Stomach (tissue), 9 donors: ENCODE results near the gene INSL3. TPM values are rescaled to one million over a fixed set of nuclear protein-coding genes. Genes with fewer than 3 reads are reported as not detected.
"Not testable (repeated sequence)": the region's sequence is repeated elsewhere in the genome, so short reads cannot be mapped to it uniquely, and the experiment has no call there.

ENCODE experiments used
- DNase-seq, 2 donors: peaks; one replicate each; pipeline versions ENCODE4 v3.0.0 to v3.0.0-alpha.2; 2013 to 2019
- H3K27ac ChIP-seq, 5 donors: fragments of 200-600 bp in 4 of 5; sonication (generic) in 4 of 5; one replicate each; pipeline ENCODE4 v1.5.1; 2013 to 2019; ENCODE audit warnings: mild to moderate bottlenecking in 1 of 5, moderate library complexity in 1 of 5
- H3K27me3 ChIP-seq, 3 donors: fragments of 200-600 bp; sonication (generic); one replicate each; pipeline ENCODE4 v1.5.1; 2017 to 2019; ENCODE audit warnings: mixed run types in 1 of 3
- H3K36me3 ChIP-seq, 4 donors: fragments of 200-600 bp; sonication (generic); 1 replicate in 3 of 4; 2 replicates in 1 of 4; pipeline ENCODE4 v1.5.1; 2016 to 2019
- H3K4me1 ChIP-seq, 4 donors: fragments of 200-600 bp; sonication (generic); one replicate each; pipeline ENCODE4 v1.5.1; 2016 to 2019
- H3K4me3 ChIP-seq, 4 donors: fragments of 200-600 bp; sonication (generic) in 3 of 4; one replicate each; pipeline ENCODE4 v1.5.1; 2016 to 2019; ENCODE audit warnings: mild to moderate bottlenecking in 1 of 4
- H3K9me3 ChIP-seq, 4 donors: fragments of 200-600 bp; sonication (generic); one replicate each; pipeline ENCODE4 v1.5.1; 2016 to 2019
- CTCF ChIP-seq, 7 experiments: fragments of 450-650 bp in 4 of 7; fragments of 200-600 bp in 3 of 7; sonication (generic) in 3 of 7; IDR thresholded peaks; one replicate each; pipeline ENCODE4 v1.5.1; 2016 to 2019; ENCODE audit warnings: antibody characterized with exemption in 7 of 7, control low read depth in 2 of 7, mild to moderate bottlenecking in 1 of 7
- EP300 ChIP-seq: sonication (generic); formaldehyde crosslinking; IDR thresholded peaks from one replicate; pipeline ENCODE4 v1.6.1; 2017; ENCODE audit warnings: antibody characterized with exemption
- POLR2A ChIP-seq, 4 donors: fragments of 450-650 bp; IDR thresholded peaks; one replicate each; pipeline ENCODE4 v1.6.1; 2016; ENCODE audit warnings: antibody characterized with exemption in 4 of 4, control low read depth in 2 of 4, mild to moderate bottlenecking in 1 of 4, moderate library complexity in 1 of 4
- POLR2AphosphoS5 ChIP-seq, 3 donors: sonication (generic); formaldehyde crosslinking; IDR thresholded peaks; one replicate each; pipeline ENCODE4 v1.6.1; 2016; ENCODE audit warnings: antibody characterized with exemption in 3 of 3
- WGBS, 5 donors: extraction: QIAGEN DNeasy Blood & Tissue Kit in 3 of 5; methylation state at CpG; one replicate each; pipeline versions ENCODE4 v1.1.5 to v1.1.7; 2013 to 2018; 5-methylcytosine and 5-hydroxymethylcytosine counted together
- intact Hi-C: fragments of 100-400 bp; cut with DNase I; formaldehyde crosslinking; loops from one replicate; pipeline ENCODE4 v1.15.1; 2023; ENCODE audit warnings: low total_unique reads
- polyA plus RNA-seq, 3 donors: library from polyadenylated mRNA; stranded (reverse); fragments of 200-250 nt; gene quantifications; one replicate each; pipeline ENCODE4 v1.2.3, GENCODE V29; 2013
- total RNA-seq, 5 donors: library from RNA; depleted of rRNA; stranded (reverse); fragments of >200 nt; gene quantifications; one replicate each; pipeline versions ENCODE4 v1.1.0 to v1.2.3, GENCODE V29; 2014 to 2016
- donor health status: healthy with polysubstance abuse.
- donor health status: Bipolar disorder and iron deficiency.
- donor health status: healthy.

INSL3 gene
- total and polyA plus RNA-seq, 8 donors, result 0.23 TPM; not detected in 7

GRCh38 chr19:17802137-17802858 lies 19.0 kb downstream of the INSL3 start:
- DNase-seq, result no peak
- peaks cover 0 to 5% (median 0%) of the 10 kb centered on the region in 4 donors for H3K36me3 ChIP-seq
- no peaks in the 10 kb centered on the region for H3K9me3 ChIP-seq
- no peak for TF ChIP-seq POLR2AphosphoS5 (IDR thresholded peaks at IDR 0.05)
- TF ChIP-seq POLR2A (IDR thresholded peaks at IDR 0.05), result no peak
- no peak for TF ChIP-seq CTCF (IDR thresholded peaks at IDR 0.05)
- no peak for TF ChIP-seq EP300
- peaks cover 5 to 37% (median 7%) of the 10 kb centered on the region in 4 donors for H3K4me1 ChIP-seq
- H3K27ac ChIP-seq, result no peak overlapping the region
- no peak overlapping the region for H3K4me3 ChIP-seq
- H3K27me3 ChIP-seq, result peaks cover 0 to 47% (median 0%) of the 10 kb centered on the region in 3 donors
- WGBS, 5 donors, result 72 to 80% (median 78%) methylated on average over 12 of the region's 12 CpGs
- intact Hi-C loops, result no loop called here

- H3K36me3 ChIP-seq, intact Hi-C loops: not testable (repeated sequence)
- peak overlapping the region in 1 of 4 donors; percentile 35 for H3K4me3 ChIP-seq
These were observed 22.7 kb downstream of the INSL3 start for GRCh38 chr19:17798599-17798998.

GRCh38 chr19:17797424-17798201 lies 23.7 kb downstream of the INSL3 start:
- peaks cover 11 to 48% (median 22%) of the 10 kb centered on the region in 4 donors for H3K4me1 ChIP-seq
- peak; percentile 90 to 91 for DNase-seq
- peaks cover 0 to 5% (median 0%) of the 10 kb centered on the region in 4 donors for H3K36me3 ChIP-seq
- WGBS, 5 donors, result 27 to 42% (median 31%) methylated on average over 8 to 11 of the region's 11 CpGs
- peaks cover 8 to 87% (median 13%) of the 10 kb centered on the region in 3 donors for H3K27me3 ChIP-seq
- H3K27ac ChIP-seq, result peak overlapping the region; percentile 87 to 95 (median 89)
- TF ChIP-seq EP300 (no peak), POLR2A (IDR thresholded peaks at IDR 0.05) (peak in 1 of 4 donors; percentile 25), POLR2AphosphoS5 (IDR thresholded peaks at IDR 0.05) (peak in 2 of 3 donors; percentile 78 to 81), CTCF (IDR thresholded peaks at IDR 0.05) (no peak)
- intact Hi-C loops, result no loop called here
- no peaks in the 10 kb centered on the region for H3K9me3 ChIP-seq
- H3K4me3 ChIP-seq, result peak overlapping the region; percentile 15 to 54 (median 22)

More at GRCh38 chr19:17798599-17798998, 22.7 kb downstream of the INSL3 start:
- Histone ChIP-seq H3K4me1 (peaks cover 15 to 54% (median 23%) of the 10 kb centered on the region in 4 donors), H3K27ac (peak overlapping the region; percentile 87 to 95 (median 89)), H3K27me3 (peaks cover 8 to 84% (median 13%) of the 10 kb centered on the region in 3 donors)
- WGBS, 5 donors, result 66 to 85% (median 78%) methylated on average over 3 of the region's 3 CpGs
- not testable (repeated sequence) for H3K9me3 ChIP-seq, DNase-seq

- TF ChIP-seq CTCF (IDR thresholded peaks at IDR 0.05) (no peak), POLR2AphosphoS5 (IDR thresholded peaks at IDR 0.05) (no peak), EP300 (no peak), POLR2A (IDR thresholded peaks at IDR 0.05) (no peak)
- WGBS, 5 donors, result 11 to 50% (median 24%) methylated on average over 1 of the region's 1 CpG
- peak overlapping the region in 3 of 4 donors; percentile 24 to 59 (median 54) for H3K4me3 ChIP-seq
- intact Hi-C loops, result no loop called here
- peaks cover 0 to 5% (median 0%) of the 10 kb centered on the region in 4 donors for H3K36me3 ChIP-seq
- peaks cover 8 to 83% (median 13%) of the 10 kb centered on the region in 3 donors for H3K27me3 ChIP-seq
- no peak for DNase-seq
- H3K4me1 ChIP-seq, result peaks cover 15 to 42% (median 22%) of the 10 kb centered on the region in 4 donors
- H3K27ac ChIP-seq, result peak overlapping the region; percentile 72 to 95 (median 87)
- no peaks in the 10 kb centered on the region for H3K9me3 ChIP-seq
These were observed 24.4 kb downstream of the INSL3 start for GRCh38 chr19:17796838-17797423.
